ENCODE data around the gene SLC45A1.

Gene SLC45A1

DNA sequence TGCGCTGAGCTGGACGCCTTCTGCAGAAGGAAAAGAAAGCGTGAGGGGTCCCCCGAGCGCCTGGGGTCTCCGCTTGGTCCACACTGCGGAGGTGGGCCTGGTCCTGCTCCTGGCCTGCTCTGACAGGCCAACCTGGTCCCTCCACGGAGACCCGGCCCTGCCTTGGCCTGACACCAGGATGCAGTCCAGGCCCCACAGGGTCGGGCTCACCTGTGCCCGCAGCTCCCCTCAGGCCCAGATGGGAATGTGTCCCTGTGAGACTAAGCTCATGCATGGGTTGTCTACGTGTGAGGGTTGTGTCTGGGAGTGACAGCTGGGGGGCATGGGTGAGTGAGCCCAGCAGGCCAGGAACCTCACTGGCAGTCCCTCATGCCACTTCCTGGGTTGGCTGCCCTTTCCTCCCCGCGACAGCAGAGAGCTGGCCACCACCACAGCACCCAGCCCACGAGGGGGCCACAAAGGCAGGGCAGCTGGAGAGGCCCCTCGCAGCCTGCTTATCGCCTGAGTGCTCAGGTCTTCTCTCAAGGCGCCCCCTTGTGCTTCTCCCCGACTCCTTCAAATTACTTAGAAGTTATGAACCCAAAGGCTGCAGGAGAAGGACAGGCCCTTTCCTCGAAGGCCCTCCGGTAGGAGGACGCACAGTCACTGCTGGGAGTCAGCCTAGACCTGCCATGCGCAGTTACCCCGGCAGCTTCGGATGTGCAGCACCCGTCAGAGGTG is 41.1 kb downstream of the SLC45A1 start:
- peaks cover 1% of the 10 kb centered on the region for H3K4me1 ChIP-seq (ENCODE audit: control insufficient read depth, insufficient read depth, low read length)
- no peak overlapping the region for H3K4me3 ChIP-seq (ENCODE audit: low read length)
- no peak overlapping the region for H3K9ac ChIP-seq (ENCODE audit: low read depth, low read length)
- no peaks in the 10 kb centered on the region for H3K27me3 ChIP-seq (ENCODE audit: control insufficient read depth, insufficient read depth, low read length)
- H3K4me2 ChIP-seq (ENCODE audit: low read length), result no peak overlapping the region
- H3K36me3 ChIP-seq (ENCODE audit: insufficient read depth, low read length), result peaks cover 89% of the 10 kb centered on the region
- no peaks in the 10 kb centered on the region for H3K9me3 ChIP-seq (replicated peaks; ENCODE audit: low read length)

DNA sequence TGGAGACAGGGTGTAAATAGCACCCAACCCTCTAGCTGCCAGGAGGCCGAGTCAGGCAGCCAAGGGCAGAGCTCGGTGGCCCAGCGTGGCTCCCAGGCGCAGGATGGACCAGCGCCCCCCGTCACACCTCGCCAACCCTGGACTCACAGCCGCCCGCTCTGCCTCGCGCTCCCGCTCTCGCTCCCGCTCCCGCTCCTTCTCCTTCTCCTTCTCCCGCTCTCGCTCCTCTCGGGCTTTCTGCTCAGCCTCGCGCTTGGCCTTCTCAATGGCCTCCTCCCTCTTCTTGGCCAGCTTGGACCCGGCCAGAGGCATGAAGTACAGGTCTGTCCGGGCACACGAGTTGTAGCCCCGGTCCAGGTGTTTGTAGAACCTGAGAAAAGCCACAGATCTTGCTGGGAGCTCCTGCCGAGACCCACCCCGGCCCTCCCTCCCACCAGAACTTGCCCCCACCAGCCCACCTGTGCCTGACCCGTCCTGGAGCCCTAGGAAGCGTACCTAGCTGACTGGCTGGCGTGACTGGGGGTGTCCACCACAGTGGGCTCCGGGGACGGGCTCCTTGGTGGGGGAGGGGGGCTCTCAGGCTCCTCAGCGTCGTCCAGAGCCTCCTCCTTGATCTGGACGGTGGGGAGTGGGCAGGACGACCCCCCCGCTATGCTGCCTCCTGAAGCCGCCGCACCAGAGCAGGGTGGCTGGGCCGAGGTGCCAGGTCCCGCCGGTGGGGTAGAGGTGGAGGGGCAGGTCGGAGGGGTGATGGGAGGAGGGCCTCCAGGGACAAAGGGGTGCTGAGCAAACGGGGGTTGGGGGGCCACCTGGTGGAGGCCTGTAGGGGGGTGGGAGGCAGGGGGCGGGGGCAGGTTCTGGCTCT is 41.9 kb downstream of the SLC45A1 start:
- Histone ChIP-seq H3K4me3 (ENCODE audit: low read length) (no peak overlapping the region), H3K27me3 (ENCODE audit: control insufficient read depth, insufficient read depth, low read length) (no peaks in the 10 kb centered on the region), H3K4me1 (ENCODE audit: control insufficient read depth, insufficient read depth, low read length) (no peaks in the 10 kb centered on the region), H3K36me3 (ENCODE audit: insufficient read depth, low read length) (peaks cover 89% of the 10 kb centered on the region), H3K4me2 (ENCODE audit: low read length) (no peak overlapping the region), H3K9me3 (replicated peaks; ENCODE audit: low read length) (no peaks in the 10 kb centered on the region), H3K9ac (ENCODE audit: low read depth, low read length) (no peak overlapping the region)

- Histone ChIP-seq H3K4me1 (ENCODE audit: control insufficient read depth, insufficient read depth, low read length) (no peaks in the 10 kb centered on the region), H3K4me2 (ENCODE audit: low read length) (no peak overlapping the region), H3K9ac (ENCODE audit: low read depth, low read length) (no peak overlapping the region), H3K9me3 (replicated peaks; ENCODE audit: low read length) (no peaks in the 10 kb centered on the region), H3K27me3 (ENCODE audit: control insufficient read depth, insufficient read depth, low read length) (no peaks in the 10 kb centered on the region), H3K4me3 (ENCODE audit: low read length) (no peak overlapping the region), H3K36me3 (ENCODE audit: insufficient read depth, low read length) (peaks cover 89% of the 10 kb centered on the region)
Observed at GRCh38 chr1:8360493-8361197, 42.7 kb downstream of the SLC45A1 start.

DNA sequence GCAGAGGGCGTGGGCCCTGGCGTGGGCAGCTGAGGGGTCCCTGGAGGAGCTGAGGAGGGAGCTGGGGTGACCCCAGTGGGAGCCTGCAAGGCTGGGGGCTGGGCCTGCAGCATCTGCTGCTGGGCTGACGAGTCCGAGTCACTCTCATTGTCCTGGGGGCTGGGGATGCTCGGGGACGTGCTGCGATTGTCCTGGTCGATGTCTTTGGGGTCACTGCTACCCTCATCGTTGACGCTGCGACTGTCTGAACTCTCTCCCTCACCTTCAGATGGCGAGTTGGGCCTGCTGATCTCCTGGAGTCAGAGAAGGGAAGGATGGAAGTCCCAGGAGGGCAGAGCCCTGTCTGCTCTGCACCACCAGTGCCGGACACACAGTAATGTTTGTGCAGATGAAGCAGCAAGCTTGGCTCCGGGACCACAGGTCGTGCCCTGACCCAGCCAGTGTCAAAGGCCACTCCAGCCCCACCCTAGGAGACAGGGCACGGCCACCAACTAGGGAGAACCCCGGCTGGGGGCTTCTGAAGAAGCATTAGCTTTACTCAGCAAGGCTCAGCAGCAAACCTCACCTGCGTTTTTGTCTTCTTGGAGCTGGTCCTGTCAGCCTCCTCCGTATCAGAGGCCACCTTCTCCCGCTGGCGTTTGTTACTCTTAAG is 43.4 kb downstream of the SLC45A1 start:
- no peaks in the 10 kb centered on the region for H3K4me1 ChIP-seq (ENCODE audit: control insufficient read depth, insufficient read depth, low read length)
- no peaks in the 10 kb centered on the region for H3K9me3 ChIP-seq (replicated peaks; ENCODE audit: low read length)
- no peak overlapping the region for H3K9ac ChIP-seq (ENCODE audit: low read depth, low read length)
- H3K27me3 ChIP-seq (ENCODE audit: control insufficient read depth, insufficient read depth, low read length), result no peaks in the 10 kb centered on the region
- peaks cover 89% of the 10 kb centered on the region for H3K36me3 ChIP-seq (ENCODE audit: insufficient read depth, low read length)
- H3K4me3 ChIP-seq (ENCODE audit: low read length), result no peak overlapping the region
- no peak overlapping the region for H3K4me2 ChIP-seq (ENCODE audit: low read length)

- H3K9me3 ChIP-seq (replicated peaks; ENCODE audit: low read length), result no peaks in the 10 kb centered on the region
- H3K27me3 ChIP-seq (ENCODE audit: control insufficient read depth, insufficient read depth, low read length), result no peaks in the 10 kb centered on the region
- H3K9ac ChIP-seq (ENCODE audit: low read depth, low read length), result no peak overlapping the region
- H3K4me3 ChIP-seq (ENCODE audit: low read length), result no peak overlapping the region
- peaks cover 78% of the 10 kb centered on the region for H3K36me3 ChIP-seq (ENCODE audit: insufficient read depth, low read length)
- H3K4me2 ChIP-seq (ENCODE audit: low read length), result no peak overlapping the region
- H3K4me1 ChIP-seq (ENCODE audit: control insufficient read depth, insufficient read depth, low read length), result no peaks in the 10 kb centered on the region
Observed at GRCh38 chr1:8362701-8363101, 44.8 kb downstream of the SLC45A1 start.

DNA sequence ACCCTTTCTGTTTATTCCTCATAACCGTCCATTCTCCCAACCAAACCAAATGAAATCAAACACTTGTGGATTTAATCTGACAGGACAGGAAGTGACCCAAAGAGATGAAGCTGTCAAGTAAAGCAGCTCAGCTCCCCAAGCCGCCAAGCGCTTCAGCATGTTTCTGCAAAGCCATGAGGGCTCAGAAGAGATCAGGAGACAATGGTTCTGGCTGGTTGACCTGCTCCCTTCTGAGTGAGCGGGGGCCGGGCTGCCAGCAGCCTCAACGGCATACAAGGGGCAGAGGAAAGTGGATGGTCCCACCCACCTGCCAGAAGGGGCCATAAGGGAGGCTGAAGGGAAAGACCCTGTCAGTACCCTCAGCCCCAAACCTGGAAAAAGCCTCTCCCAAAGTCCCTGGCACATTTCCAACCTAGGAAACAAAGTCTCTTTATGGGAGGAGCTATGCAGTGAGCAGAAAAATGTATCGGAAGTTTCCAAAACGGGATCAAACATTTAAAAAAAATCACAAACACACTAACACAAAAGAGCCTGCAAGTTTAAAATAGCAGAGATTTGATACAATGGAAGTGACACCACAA is 45.4 kb downstream of the SLC45A1 start:
- Histone ChIP-seq H3K36me3 (ENCODE audit: insufficient read depth, low read length) (peaks cover 73% of the 10 kb centered on the region), H3K9ac (ENCODE audit: low read depth, low read length) (no peak overlapping the region), H3K27me3 (ENCODE audit: control insufficient read depth, insufficient read depth, low read length) (no peaks in the 10 kb centered on the region)

DNA sequence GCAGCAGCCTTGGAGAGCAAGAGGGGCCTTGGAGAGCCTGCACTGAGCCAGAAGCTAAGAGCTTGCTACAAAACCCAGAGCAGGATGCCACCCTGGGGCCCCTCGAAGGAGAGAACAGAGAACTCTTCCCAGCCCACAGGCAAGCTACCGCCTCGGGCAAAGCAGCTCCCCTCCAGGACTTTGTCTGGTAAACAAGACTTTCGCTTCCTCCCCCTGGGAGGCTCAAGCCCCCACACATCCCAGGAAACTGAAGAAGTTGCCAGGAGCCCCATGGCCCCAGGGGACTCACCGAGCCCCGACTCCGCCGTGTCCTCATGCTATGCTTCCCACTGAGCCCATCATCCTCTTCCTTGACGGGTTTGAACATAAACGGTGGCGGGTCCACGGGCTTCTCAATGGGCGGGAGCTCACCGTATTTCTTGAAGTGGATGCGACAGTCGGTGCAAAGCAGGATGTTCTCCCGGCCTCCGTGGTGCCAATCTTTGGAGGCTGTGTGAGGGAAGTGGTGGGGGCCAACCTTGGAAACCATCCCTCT is 45.9 kb downstream of the SLC45A1 start:
- no peak overlapping the region for H3K9ac ChIP-seq (ENCODE audit: low read depth, low read length)
- no peaks in the 10 kb centered on the region for H3K27me3 ChIP-seq (ENCODE audit: control insufficient read depth, insufficient read depth, low read length)
- H3K4me1 ChIP-seq (ENCODE audit: control insufficient read depth, insufficient read depth, low read length), result peaks cover under 1% of the 10 kb centered on the region
- no peak overlapping the region for H3K4me2 ChIP-seq (ENCODE audit: low read length)
- H3K9me3 ChIP-seq (replicated peaks; ENCODE audit: low read length), result no peaks in the 10 kb centered on the region
- no peak overlapping the region for H3K4me3 ChIP-seq (ENCODE audit: low read length)
- H3K36me3 ChIP-seq (ENCODE audit: insufficient read depth, low read length), result peaks cover 67% of the 10 kb centered on the region

More for the DNA sequence above, 45.4 kb downstream of the SLC45A1 start:
- Histone ChIP-seq H3K4me2 (ENCODE audit: low read length) (no peak overlapping the region), H3K4me1 (ENCODE audit: control insufficient read depth, insufficient read depth, low read length) (no peaks in the 10 kb centered on the region), H3K4me3 (ENCODE audit: low read length) (no peak overlapping the region), H3K9me3 (replicated peaks; ENCODE audit: low read length) (no peaks in the 10 kb centered on the region)

- Histone ChIP-seq H3K9me3 (replicated peaks; ENCODE audit: low read length) (no peaks in the 10 kb centered on the region), H3K27me3 (ENCODE audit: control insufficient read depth, insufficient read depth, low read length) (no peaks in the 10 kb centered on the region), H3K9ac (ENCODE audit: low read depth, low read length) (no peak overlapping the region), H3K36me3 (ENCODE audit: insufficient read depth, low read length) (peaks cover 58% of the 10 kb centered on the region), H3K4me2 (ENCODE audit: low read length) (no peak overlapping the region), H3K4me1 (ENCODE audit: control insufficient read depth, insufficient read depth, low read length) (peaks cover 9% of the 10 kb centered on the region), H3K4me3 (ENCODE audit: low read length) (no peak overlapping the region)
Observed at GRCh38 chr1:8364528-8365442, 46.9 kb downstream of the SLC45A1 start.

GRCh38 chr1:8365661-8366362 is 47.9 kb downstream of the SLC45A1 start:
- H3K9ac ChIP-seq (ENCODE audit: low read depth, low read length), result no peak overlapping the region
- H3K4me1 ChIP-seq (ENCODE audit: control insufficient read depth, insufficient read depth, low read length), result peaks cover 19% of the 10 kb centered on the region
- no peak overlapping the region for H3K4me3 ChIP-seq (ENCODE audit: low read length)
- H3K27me3 ChIP-seq (ENCODE audit: control insufficient read depth, insufficient read depth, low read length), result no peaks in the 10 kb centered on the region
- no peaks in the 10 kb centered on the region for H3K9me3 ChIP-seq (replicated peaks; ENCODE audit: low read length)
- H3K4me2 ChIP-seq (ENCODE audit: low read length), result no peak overlapping the region
- H3K36me3 ChIP-seq (ENCODE audit: insufficient read depth, low read length), result peaks cover 53% of the 10 kb centered on the region

Data from skeletal muscle satellite cell (primary cell).